ENCODE results near the gene TMEM240. TPM values are rescaled to one million over a fixed set of nuclear protein-coding genes. Genes with fewer than 3 reads are reported as not detected.
"Not testable (repeated sequence)": the region's sequence is repeated elsewhere in the genome, so short reads cannot be mapped to it uniquely, and the experiment has no call there.

TMEM240 gene
- total and polyA plus RNA-seq, 10 of the 15 experiments (the other 5 are each of a cell fraction or from before 2014, with no cell fraction given): 0.17 to 0.49 TPM; not detected in 8

GRCh38 chr1:1508775-1509464, 31.5 kb downstream of the TMEM240 start:
- H3K9me3 ChIP-seq (replicated peaks; ENCODE audit: control insufficient read depth, insufficient read depth, low read length); H3K4me1 ChIP-seq (ENCODE audit: control insufficient read depth, insufficient read depth, low read length); CTCF ChIA-PET; H3K27me3 ChIP-seq (replicated peaks in 1 of 2; ENCODE audit: control insufficient read depth in 2 of 2, insufficient read depth in 2 of 2, low read length in 1 of 2); H2AFZ ChIP-seq (ENCODE audit: control insufficient read depth, low read depth, low read length); H3K4me2 ChIP-seq (ENCODE audit: control insufficient read depth, insufficient read depth); SMC1A ChIA-PET (ENCODE audit: uncharacterized antibody, unreplicated experiment); H3K9ac ChIP-seq (ENCODE audit: control insufficient read depth, insufficient read depth, low read length); H3K27ac ChIP-seq (ENCODE audit: control insufficient read depth, insufficient read depth); RAD21 ChIA-PET (ENCODE audit: unreplicated experiment); ATAC-seq; FAIRE-seq; H3K4me3 ChIP-seq; POLR2A ChIA-PET; BruUV-seq (replicated peaks); DNase-seq (ENCODE audit: low read depth, low spot score); H3K36me3 ChIP-seq (ENCODE audit: control insufficient read depth in 2 of 2, insufficient read depth in 2 of 2, low read length in 1 of 2); H4K20me1 ChIP-seq (ENCODE audit: control insufficient read depth, insufficient read depth): not testable (repeated sequence)
- in situ Hi-C loops (cut with MboI): loop anchor here (5.0 kb wide), 1 partner anchor 107 kb away; no protein-coding TSS in a partner anchor
- peaks cover 16% of the 10 kb centered on the region for H3K79me2 ChIP-seq (ENCODE audit: control insufficient read depth, insufficient read depth, low read length)
- intact Hi-C loops (cut with micrococcal nuclease; ENCODE audit: unreplicated experiment): loop anchor here (10.0 kb wide), 1 partner anchor 134 kb away; the partner anchor contains the start of gene AURKAIP1
- WGBS (ENCODE audit: insufficient coverage, insufficient replicate concordance, low lambda C conversion rate, missing lambda C conversion rate): 75% methylated on average over 21 of the region's 34 CpGs

GRCh38 chr1:1507305-1507704, 33.1 kb downstream of the TMEM240 start:
- POLR2A ChIA-PET: interaction anchor here (0.7 kb wide), 1 partner anchor 105 kb away, joined by 4 read pairs; no protein-coding TSS in a partner anchor
- H3K9ac ChIP-seq (ENCODE audit: control insufficient read depth, insufficient read depth, low read length): no peak overlapping the region
- DNase-seq (ENCODE audit: low read depth, low spot score) (no peak), ATAC-seq (no peak), FAIRE-seq (no peak)
- H3K36me3 ChIP-seq (ENCODE audit: control insufficient read depth in 2 of 2, insufficient read depth in 2 of 2, low read length in 1 of 2): no peaks in the 10 kb centered on the region
- SMC1A ChIA-PET (ENCODE audit: uncharacterized antibody, unreplicated experiment): no interaction called here
- H3K9me3 ChIP-seq (replicated peaks; ENCODE audit: control insufficient read depth, insufficient read depth, low read length): no peaks in the 10 kb centered on the region
- BruUV-seq (replicated peaks): no TSS peak
- CTCF ChIA-PET: no interaction called here
- no peaks in the 10 kb centered on the region; the same call in 1 of the 2 replicates for H3K4me1 ChIP-seq (ENCODE audit: control insufficient read depth, insufficient read depth, low read length)
- in situ Hi-C loops (cut with MboI) (loop anchor here (5.0 kb wide), 1 partner anchor 105 kb away; no protein-coding TSS in a partner anchor), intact Hi-C loops (cut with micrococcal nuclease; ENCODE audit: unreplicated experiment) (loop anchor here (10.0 kb wide), 1 partner anchor 133 kb away; the partner anchor contains the start of gene AURKAIP1)
- no peaks in the 10 kb centered on the region for H3K27me3 ChIP-seq (replicated peaks in 1 of 2; ENCODE audit: control insufficient read depth in 2 of 2, insufficient read depth in 2 of 2, low read length in 1 of 2)
- no peak overlapping the region for H3K27ac ChIP-seq (ENCODE audit: control insufficient read depth, insufficient read depth)
- 86% methylated on average over 4 of the region's 4 CpGs for WGBS (ENCODE audit: insufficient coverage, insufficient replicate concordance, low lambda C conversion rate, missing lambda C conversion rate)
- no peak overlapping the region for H2AFZ ChIP-seq (ENCODE audit: control insufficient read depth, low read depth, low read length)
- RAD21 ChIA-PET (ENCODE audit: unreplicated experiment): interaction anchor here (1.1 kb wide), 1 partner anchor 171 kb away, joined by 3 read pairs; no protein-coding TSS in a partner anchor
- no peak overlapping the region for H3K4me2 ChIP-seq (ENCODE audit: control insufficient read depth, insufficient read depth)
- H4K20me1 ChIP-seq (ENCODE audit: control insufficient read depth, insufficient read depth): no peaks in the 10 kb centered on the region
- H3K79me2 ChIP-seq (ENCODE audit: control insufficient read depth, insufficient read depth, low read length): peaks cover 8% of the 10 kb centered on the region
- H3K4me3 ChIP-seq: no peak overlapping the region
- TF ChIP-seq MEF2B (IDR thresholded peaks at IDR 0.05; ENCODE audit: partially characterized antibody, poor library complexity, severe bottlenecking): no peak
- TF ChIP-seq ZBTB4 (CRISPR knock-in tag; IDR thresholded peaks at IDR 0.05): no peak
- TF ChIP-seq EZH2 (IDR thresholded peaks at IDR 0.05; ENCODE audit: borderline replicate concordance, control insufficient read depth, low read depth, low read length): no peak
- TF ChIP-seq IRF5 (IDR thresholded peaks at IDR 0.05; ENCODE audit: borderline replicate concordance): no peak
- no peak for TF ChIP-seq HDGF (IDR thresholded peaks at IDR 0.05)
- no peak for TF ChIP-seq CHD1 (IDR thresholded peaks at IDR 0.05; ENCODE audit: low read depth, low read length)
- TF ChIP-seq PKNOX1 (IDR thresholded peaks at IDR 0.05): no peak

Data from GM12878 (cell line).